Measurements from ENCODE around the gene KCNRG.

DNA sequence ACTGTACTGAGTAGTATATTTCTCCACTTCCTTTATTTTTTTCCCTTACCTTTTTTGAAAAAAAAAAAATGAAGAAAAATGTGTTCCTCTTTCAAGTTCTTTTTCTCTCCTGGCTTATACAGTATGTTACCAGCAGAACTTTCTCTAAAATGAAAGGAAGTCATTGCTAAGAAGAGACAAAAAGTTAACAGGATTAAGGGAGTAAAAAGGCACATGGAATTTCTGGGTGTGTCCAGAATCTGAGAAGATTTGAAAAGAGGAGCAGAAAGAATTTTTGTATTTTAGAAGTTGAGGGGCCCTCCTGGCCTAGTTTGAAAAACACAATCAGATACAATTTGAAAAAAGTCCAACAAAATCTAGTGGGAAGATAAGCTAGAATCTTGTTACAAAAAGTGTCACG lies 39.4 kb upstream of the KCNRG start:
- TF ChIP-seq SOX15 (CRISPR knock-in tag; IDR thresholded peaks at IDR 0.05) (no peak), IRF2 (CRISPR knock-in tag; IDR thresholded peaks at IDR 0.05; ENCODE audit: borderline replicate concordance, low read depth) (no peak), E2F5 (CRISPR knock-in tag; IDR thresholded peaks at IDR 0.05) (no peak), MYBL2 (CRISPR knock-in tag; IDR thresholded peaks at IDR 0.05) (no peak), SP1 (CRISPR knock-in tag; conservative IDR thresholded peaks at IDR 0.05) (no peak)
- TF ChIP-seq, protein P1, sequence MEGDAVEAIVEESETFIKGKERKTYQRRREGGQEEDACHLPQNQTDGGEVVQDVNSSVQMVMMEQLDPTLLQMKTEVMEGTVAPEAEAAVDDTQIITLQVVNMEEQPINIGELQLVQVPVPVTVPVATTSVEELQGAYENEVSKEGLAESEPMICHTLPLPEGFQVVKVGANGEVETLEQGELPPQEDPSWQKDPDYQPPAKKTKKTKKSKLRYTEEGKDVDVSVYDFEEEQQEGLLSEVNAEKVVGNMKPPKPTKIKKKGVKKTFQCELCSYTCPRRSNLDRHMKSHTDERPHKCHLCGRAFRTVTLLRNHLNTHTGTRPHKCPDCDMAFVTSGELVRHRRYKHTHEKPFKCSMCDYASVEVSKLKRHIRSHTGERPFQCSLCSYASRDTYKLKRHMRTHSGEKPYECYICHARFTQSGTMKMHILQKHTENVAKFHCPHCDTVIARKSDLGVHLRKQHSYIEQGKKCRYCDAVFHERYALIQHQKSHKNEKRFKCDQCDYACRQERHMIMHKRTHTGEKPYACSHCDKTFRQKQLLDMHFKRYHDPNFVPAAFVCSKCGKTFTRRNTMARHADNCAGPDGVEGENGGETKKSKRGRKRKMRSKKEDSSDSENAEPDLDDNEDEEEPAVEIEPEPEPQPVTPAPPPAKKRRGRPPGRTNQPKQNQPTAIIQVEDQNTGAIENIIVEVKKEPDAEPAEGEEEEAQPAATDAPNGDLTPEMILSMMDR (IDR thresholded peaks at IDR 0.05), result no peak

All from WTC11 (cell line).